Mesothelial cell of epicardium (in vitro differentiated cells): ENCODE results near the gene ANAPC2. TPM values are rescaled to one million over a fixed set of nuclear protein-coding genes. Genes with fewer than 3 reads are reported as not detected.

Experiments
- DNase-seq, 2 experiments: peaks; one replicate each; pipeline ENCODE4 v3.0.0; 2021; ENCODE audit warnings: low spot score in 2 of 2; ENCODE audit not compliant: unreplicated experiment in 2 of 2
- H3K27ac Mint-ChIP-seq: 2 replicates; pipeline ENCODE4 v1.8.0; 2021; ENCODE audit warnings: mixed read lengths
- H3K27me3 Mint-ChIP-seq: 2 replicates; pipeline ENCODE4 v1.8.0; 2021; ENCODE audit warnings: low read depth, mixed read lengths
- H3K36me3 Mint-ChIP-seq: 2 replicates; pipeline ENCODE4 v1.8.0; 2021; ENCODE audit warnings: mixed read lengths
- H3K4me1 Mint-ChIP-seq: 2 replicates; pipeline ENCODE4 v1.8.0; 2021; ENCODE audit warnings: mixed read lengths
- H3K4me3 Mint-ChIP-seq: 2 replicates; pipeline ENCODE4 v1.8.0; 2021; ENCODE audit warnings: mild to moderate bottlenecking, moderate library complexity, mixed read lengths
- H3K9me3 Mint-ChIP-seq: 2 replicates; pipeline ENCODE4 v1.8.0; 2021; ENCODE audit warnings: mixed read lengths
- CTCF ChIP-seq: fragments of 200-600 bp; sonication (generic); IDR thresholded peaks from one replicate; pipeline ENCODE4 v1.5.0; 2021; ENCODE audit warnings: antibody characterized with exemption; ENCODE audit not compliant: unreplicated experiment
- total RNA-seq: library from RNA; stranded (reverse); gene quantifications from 3 replicates; pipeline ENCODE4 v1.2.1, GENCODE V29; 2021

The ANAPC2 gene
- 86.1 to 89.3 TPM (median 87.1 TPM) in 3 replicates for total RNA-seq

GRCh38 chr9:137188490-137189296 is at the start of gene ANAPC2, which contains the start of gene SSNA1:
TSS of gene ANAPC2 (minus strand) at chr9:137188560. CDS start at chr9:137188532, 28 bp downstream.
TSS of gene SSNA1 (plus strand) at chr9:137188676. CDS start at chr9:137188727, 51 bp downstream.
- peak; percentile 92 to 98 for DNase-seq
- peak; percentile 12 for TF ChIP-seq CTCF
- peak within 1 kb of the TSS; percentile 94 for H3K4me3 Mint-ChIP-seq
- H3K36me3 Mint-ChIP-seq: peaks cover 3% of the 10 kb centered on the region
- H3K27me3 Mint-ChIP-seq: no peaks in the 10 kb centered on the region
- no peaks in the 10 kb centered on the region for H3K9me3 Mint-ChIP-seq
- H3K27ac Mint-ChIP-seq: peak within 1 kb of the TSS; percentile 98
- H3K4me1 Mint-ChIP-seq: peaks cover 30% of the 10 kb centered on the region

GRCh38 chr9:137236936-137237421 is 48.6 kb upstream of the ANAPC2 start:
- H3K4me1 Mint-ChIP-seq: peaks cover 17% of the 10 kb centered on the region
- peak overlapping the region; percentile 8 for H3K4me3 Mint-ChIP-seq
- no peak for DNase-seq
- H3K36me3 Mint-ChIP-seq: no peaks in the 10 kb centered on the region
- H3K27me3 Mint-ChIP-seq: no peaks in the 10 kb centered on the region
- no peak overlapping the region for H3K27ac Mint-ChIP-seq
- no peak for TF ChIP-seq CTCF
- H3K9me3 Mint-ChIP-seq: no peaks in the 10 kb centered on the region

GRCh38 chr9:137236238-137236935 is 48.0 kb upstream of the ANAPC2 start:
- no peak overlapping the region for H3K27ac Mint-ChIP-seq
- no peaks in the 10 kb centered on the region for H3K27me3 Mint-ChIP-seq
- DNase-seq: peak; percentile 85 to 95
- peak; percentile 98 for TF ChIP-seq CTCF
- no peaks in the 10 kb centered on the region for H3K36me3 Mint-ChIP-seq
- H3K4me3 Mint-ChIP-seq: peak overlapping the region; percentile 8
- peaks cover 17% of the 10 kb centered on the region for H3K4me1 Mint-ChIP-seq
- H3K9me3 Mint-ChIP-seq: no peaks in the 10 kb centered on the region

- H3K4me3 Mint-ChIP-seq: no peak overlapping the region
- peaks cover 17% of the 10 kb centered on the region for H3K4me1 Mint-ChIP-seq
- H3K9me3 Mint-ChIP-seq: no peaks in the 10 kb centered on the region
- H3K27ac Mint-ChIP-seq: no peak overlapping the region
- H3K36me3 Mint-ChIP-seq: no peaks in the 10 kb centered on the region
- H3K27me3 Mint-ChIP-seq: no peaks in the 10 kb centered on the region
- no peak for DNase-seq
- TF ChIP-seq CTCF: no peak
Observed at GRCh38 chr9:137235424-137236237, 47.3 kb upstream of the ANAPC2 start.

- TF ChIP-seq CTCF: no peak
- Mint-ChIP-seq H3K27ac (no peak overlapping the region), H3K36me3 (no peaks in the 10 kb centered on the region), H3K4me1 (peaks cover 15% of the 10 kb centered on the region), H3K9me3 (no peaks in the 10 kb centered on the region), H3K27me3 (no peaks in the 10 kb centered on the region), H3K4me3 (no peak overlapping the region)
- no peak for DNase-seq
Observed at GRCh38 chr9:137234758-137235423, 46.5 kb upstream of the ANAPC2 start.
